T-helper 2 cell (primary cell): ENCODE data around the gene GALNTL6.

Source experiments
- DNase-seq, 5 experiments: peaks; one replicate each; pipeline versions ENCODE4 v3.0.0 to v3.0.0-alpha.2; 2012 to 2022

The GALNTL6 gene

GRCh38 chr4:172009446-172010230 is 196.4 kb downstream of the GALNTL6 start:
- no peak for DNase-seq

DNA sequence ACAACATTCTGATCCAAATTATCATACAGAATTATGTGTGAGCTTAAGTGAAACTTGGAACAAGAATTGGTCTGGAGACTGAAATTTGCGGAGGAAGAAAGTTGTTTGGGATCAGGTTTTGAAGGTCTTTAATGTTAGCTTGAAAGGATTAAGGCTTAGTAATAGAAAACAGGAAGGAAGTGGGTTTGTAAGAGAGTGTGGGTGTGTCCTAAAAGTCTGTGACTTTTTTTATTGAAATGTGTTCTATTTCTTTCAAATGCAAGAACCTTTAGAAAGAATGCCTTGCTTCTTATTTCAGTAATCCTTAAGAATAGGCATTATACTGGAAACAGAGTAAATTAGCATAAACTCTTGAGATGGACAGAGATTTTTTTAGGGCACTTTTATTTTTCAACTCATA is 198.0 kb downstream of the GALNTL6 start:
- DNase-seq: no peak

- no peak for DNase-seq
Observed at GRCh38 chr4:172018358-172018757, 205.2 kb downstream of the GALNTL6 start.

DNA sequence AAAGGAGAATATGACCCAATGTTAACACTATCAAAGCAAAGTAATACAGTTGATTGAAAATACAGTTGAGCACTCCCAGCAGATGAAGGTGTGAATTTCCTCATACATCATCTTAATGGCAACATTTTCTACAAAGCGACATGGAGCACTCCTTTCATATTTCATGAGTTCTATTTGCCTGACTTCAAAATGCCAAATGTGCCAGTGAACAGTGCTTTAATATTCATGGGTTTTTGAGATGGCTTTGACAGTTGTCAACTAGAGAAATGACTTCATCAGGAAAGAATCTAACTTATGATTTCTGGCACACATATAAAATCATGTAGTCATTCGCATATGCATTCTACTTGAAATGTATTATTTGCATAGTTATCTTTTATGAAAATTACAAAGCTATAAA is 222.4 kb downstream of the GALNTL6 start:
- no peak for DNase-seq

DNA sequence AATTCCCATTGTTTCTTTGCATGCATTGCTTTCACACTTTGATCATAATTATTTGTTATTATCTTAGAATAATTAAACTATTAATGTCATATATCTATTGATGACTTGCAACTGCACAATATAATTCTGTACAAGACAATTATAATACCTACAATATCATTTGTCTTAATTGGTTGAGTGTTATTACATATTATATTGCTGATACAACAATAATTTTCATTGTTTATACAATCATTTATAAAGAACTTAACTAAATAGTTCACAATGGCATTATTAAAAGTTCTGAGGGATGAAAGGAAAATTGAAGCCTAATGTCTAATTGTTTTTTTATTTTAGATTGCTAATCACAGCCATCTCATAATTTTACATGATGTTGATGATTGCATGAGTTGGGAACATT is 227.6 kb downstream of the GALNTL6 start:
- DNase-seq: no peak

DNA sequence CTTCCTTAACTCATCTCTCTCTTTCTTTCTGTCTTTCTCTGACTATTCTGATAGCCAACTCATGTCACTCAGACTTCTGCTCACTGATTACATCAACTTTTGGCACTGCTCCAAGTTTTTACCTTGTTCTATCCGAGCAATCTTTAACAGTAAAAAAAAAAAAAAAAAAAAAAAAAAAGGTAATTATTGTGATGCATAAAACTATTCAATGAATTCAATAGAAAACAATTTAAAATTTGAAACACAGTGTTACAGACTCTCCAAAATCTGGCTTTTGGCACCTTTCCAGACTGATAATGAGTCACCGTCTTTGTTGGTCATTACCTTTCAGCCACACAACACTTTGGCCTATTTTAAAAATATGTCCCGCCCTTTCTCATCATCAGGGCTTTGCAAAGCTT is 229.5 kb downstream of the GALNTL6 start:
- DNase-seq: no peak

DNA sequence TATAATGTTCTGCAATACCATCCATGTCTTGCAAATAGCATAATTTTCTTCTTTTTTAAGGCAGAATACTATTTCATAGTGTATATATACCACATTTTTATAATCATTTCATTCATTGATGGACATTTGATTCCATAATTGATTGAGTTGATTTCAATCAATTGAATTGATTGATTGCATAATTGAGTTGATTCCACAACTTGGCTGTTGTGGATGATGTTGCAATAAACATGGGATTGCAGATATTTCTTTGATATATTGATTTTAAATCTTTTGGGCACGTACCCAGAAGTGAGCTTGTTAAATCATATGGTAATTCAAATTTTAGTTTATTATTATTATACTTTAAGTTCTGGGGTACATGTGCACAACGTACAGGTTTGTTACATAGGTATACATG is 232.8 kb downstream of the GALNTL6 start:
- DNase-seq: no peak

- no peak for DNase-seq
Observed at GRCh38 chr4:172048666-172049065, 235.5 kb downstream of the GALNTL6 start.

DNA sequence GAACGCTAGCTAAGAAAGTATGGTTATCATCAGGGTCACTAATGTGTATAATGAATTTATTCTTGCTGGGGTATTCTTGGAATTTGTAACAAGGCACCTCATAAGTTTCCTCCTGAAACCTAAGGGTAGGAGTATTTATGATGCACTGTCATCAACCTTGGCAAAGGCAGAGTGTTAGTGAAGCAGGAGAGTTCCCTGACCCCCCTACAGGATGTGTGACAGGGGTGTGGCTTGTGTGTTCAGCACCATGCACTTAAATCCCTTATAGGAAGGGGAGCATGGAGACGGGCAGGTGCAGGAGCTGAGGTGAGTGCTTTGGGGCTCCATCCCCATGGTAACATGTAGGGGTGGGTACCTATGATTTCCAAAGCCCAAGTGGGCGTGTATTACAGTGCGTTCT is 237.7 kb downstream of the GALNTL6 start:
- DNase-seq: no peak

GRCh38 chr4:172055046-172055445 is 241.8 kb downstream of the GALNTL6 start:
- DNase-seq: no peak

- no peak for DNase-seq
Observed at GRCh38 chr4:172055498-172055897, 242.3 kb downstream of the GALNTL6 start.

GRCh38 chr4:172061204-172061603 is 248.0 kb downstream of the GALNTL6 start:
- no peak for DNase-seq

GRCh38 chr4:172068506-172068905 is 255.3 kb downstream of the GALNTL6 start:
- DNase-seq: no peak

GRCh38 chr4:172073590-172073989 is 260.4 kb downstream of the GALNTL6 start:
- DNase-seq: no peak

GRCh38 chr4:172083272-172083671 is 270.1 kb downstream of the GALNTL6 start:
- no peak for DNase-seq

DNA sequence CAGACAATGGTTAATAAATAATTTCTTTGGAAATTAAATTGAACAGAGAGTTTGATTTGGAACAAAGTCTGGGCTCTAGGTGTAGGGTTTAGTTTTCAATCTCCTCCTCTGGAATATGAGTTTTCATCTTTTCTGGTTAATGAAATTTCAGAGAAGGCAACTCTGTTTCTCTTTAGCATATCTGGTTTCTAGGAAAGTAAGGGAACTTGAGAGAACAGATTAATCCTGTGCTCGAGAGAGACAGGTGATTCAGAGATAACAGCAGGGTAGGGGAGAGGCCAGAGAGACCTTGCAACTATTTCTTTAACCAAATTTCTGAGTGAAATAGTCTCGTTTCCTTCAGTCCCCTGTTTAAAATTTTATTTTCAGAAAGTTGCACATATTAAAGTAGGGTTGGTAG is 275.4 kb downstream of the GALNTL6 start:
- no peak for DNase-seq

DNA sequence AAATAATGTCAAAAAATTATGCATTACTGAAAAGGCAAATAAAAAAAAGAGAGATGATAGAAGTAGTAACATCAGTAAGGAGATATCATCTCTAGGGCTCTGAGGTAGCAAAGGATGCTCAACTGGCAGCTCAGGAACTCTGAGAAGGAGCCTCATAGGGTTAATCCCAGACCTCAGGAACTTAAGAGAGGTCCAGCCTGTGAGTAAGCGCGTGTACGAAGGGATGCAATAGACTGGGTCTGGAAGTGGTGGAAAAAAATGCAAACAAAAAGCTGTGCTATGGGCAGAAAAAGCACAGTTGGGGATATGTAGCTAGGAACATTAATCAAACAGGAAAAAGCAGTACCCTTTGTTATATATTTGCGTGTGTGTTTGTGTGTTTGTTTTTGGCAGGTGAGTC is 282.0 kb downstream of the GALNTL6 start:
- no peak for DNase-seq

- no peak for DNase-seq
Observed at GRCh38 chr4:172096786-172097185, 283.6 kb downstream of the GALNTL6 start.

GRCh38 chr4:172099376-172099775 is 286.2 kb downstream of the GALNTL6 start:
- no peak for DNase-seq

GRCh38 chr4:172103456-172103855 is 290.3 kb downstream of the GALNTL6 start:
- DNase-seq: no peak

GRCh38 chr4:172104539-172104938 is 291.3 kb downstream of the GALNTL6 start:
- DNase-seq: no peak

DNA sequence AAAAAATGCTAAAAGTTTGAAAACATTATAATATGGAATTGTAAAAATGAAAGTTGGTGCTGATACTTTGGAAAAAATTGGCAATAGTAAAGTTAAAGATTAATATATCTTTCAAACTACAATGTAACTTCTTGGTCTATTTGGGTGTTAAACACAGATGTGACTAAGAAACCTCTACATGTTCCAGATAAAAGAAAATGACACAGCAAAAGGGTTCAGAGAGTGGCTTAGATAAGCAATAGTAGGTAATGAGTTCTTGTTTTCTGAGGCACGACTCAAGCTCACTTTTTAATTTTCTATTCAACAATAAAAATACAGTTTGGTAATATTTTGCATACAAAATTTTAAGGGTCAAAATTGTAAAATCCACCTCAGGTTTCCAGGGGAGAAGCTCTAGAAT is 292.7 kb downstream of the GALNTL6 start:
- DNase-seq: no peak

GRCh38 chr4:172109466-172109865 is 296.3 kb downstream of the GALNTL6 start:
- DNase-seq: no peak

GRCh38 chr4:172124656-172125308 is 311.6 kb downstream of the GALNTL6 start:
- no peak for DNase-seq

GRCh38 chr4:172125443-172125842 is 312.2 kb downstream of the GALNTL6 start:
- DNase-seq: no peak
